Fibroblast of pulmonary artery (primary cell): Measurements from ENCODE around the gene BEST1.

ENCODE experiments used
- DNase-seq: peaks from one replicate; pipeline ENCODE4 v3.0.0-alpha.2; 2010; ENCODE audit warnings: low read depth
- H3K4me3 ChIP-seq: replicated peaks from 2 replicates; pipeline ENCODE4 v1.5.1; 2011; ENCODE audit warnings: low read depth, mild to moderate bottlenecking, control low read depth, low read length, moderate library complexity
- CTCF ChIP-seq: IDR thresholded peaks from 2 replicates; pipeline ENCODE4 v1.5.1; 2011; ENCODE audit warnings: mild to moderate bottlenecking, control low read depth, low read length, inconsistent platforms; ENCODE audit errors: missing control alignments

The BEST1 gene

GRCh38 chr11:61911128-61911700 is 38.9 kb upstream of the BEST1 start:
- no peak overlapping the region for H3K4me3 ChIP-seq
- DNase-seq = no peak
- no peak for TF ChIP-seq CTCF

DNA sequence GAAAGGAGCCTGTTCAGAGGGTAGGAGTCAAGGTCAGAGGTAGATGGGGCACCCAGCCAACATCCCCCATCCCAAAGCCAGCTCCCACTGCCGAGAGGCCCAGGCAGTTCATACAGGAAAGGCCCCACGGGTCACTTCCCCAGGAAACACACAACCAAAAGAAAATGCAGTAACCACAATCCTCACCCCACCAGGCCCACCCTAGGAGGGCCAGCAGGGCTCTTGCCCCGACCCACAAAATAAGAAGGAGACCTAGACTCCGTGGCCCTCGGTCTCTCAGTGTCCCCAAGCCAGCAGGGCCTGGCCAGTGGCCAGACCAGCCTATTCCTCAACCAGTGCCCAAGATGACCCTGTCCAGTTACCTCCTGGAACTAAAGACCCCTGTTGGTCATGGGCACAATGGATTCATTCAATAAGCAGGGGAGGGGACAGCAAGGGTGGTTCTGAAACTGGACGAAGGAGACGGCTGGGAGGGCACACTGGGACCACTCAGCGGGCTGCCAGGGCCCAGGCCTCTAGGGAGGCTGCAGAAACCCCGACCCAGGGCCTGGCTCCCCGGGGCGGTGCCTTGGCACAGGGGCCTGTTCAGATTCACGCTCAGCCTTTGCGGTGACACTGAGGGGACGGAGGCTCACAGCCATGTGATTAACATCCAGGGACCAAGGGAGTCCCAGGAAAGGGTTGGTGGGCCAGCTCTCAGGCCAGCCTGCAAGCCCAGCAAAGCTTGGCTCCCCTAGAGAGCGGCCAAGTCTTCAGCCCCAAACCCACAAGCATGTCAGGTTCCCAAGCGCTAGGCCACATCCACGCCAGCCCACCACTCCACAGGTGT is 38.2 kb upstream of the BEST1 start:
- no peak for TF ChIP-seq CTCF
- no peak for DNase-seq
- H3K4me3 ChIP-seq = no peak overlapping the region

DNA sequence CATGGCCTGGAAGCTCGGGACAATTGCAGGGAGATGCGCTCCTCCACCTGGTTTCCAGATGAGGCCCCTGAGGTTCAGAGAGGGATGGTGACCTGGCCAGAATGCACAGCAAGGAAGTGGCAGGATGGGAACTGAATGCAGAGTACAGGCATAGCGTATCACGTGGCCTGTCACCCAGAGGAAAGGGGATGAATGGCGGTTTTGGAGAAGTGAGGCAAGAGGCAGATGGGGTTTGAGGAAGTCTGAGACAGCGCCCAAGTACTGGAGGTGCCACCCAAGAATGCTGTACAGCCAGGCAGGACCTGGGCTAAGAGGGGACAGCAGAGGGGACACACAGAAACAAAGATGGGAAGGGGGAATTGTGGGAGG is 37.6 kb upstream of the BEST1 start:
- TF ChIP-seq CTCF = no peak
- DNase-seq = no peak
- no peak overlapping the region for H3K4me3 ChIP-seq

DNA sequence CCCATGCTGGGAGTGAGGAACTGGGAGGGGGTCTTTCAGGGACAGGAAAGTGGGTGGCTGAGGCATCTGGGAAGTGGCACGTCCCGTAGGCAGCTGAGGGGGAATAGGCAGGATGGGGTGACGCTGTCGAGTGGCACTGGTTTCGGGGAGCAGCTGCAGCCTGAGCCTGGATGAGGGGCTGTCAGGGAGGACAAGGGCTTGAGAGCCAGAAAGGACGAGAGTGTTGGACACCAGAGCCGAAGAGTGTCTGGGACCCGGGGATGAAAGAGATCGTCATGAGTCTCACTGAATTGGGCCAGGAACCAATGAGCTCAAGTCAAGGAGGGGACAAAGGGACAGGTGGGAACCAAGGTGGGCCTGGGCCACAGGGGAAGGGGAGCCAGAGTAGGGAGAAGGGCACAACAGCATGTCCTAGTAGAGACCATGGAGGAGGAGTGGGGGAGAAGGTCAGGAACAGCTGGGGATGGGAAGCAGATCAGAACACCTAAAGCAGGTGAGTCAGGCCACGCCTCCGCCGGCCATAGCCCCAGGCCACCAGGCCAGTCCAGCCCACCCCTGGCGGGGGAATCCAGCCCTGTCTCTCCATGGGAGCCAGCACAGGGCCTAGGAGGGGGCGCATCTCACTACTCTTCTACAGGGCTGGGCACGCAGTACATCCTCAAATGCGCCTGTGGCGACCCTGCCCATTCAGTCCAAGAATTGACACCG is 37.0 kb upstream of the BEST1 start:
- H3K4me3 ChIP-seq = no peak overlapping the region
- TF ChIP-seq CTCF = no peak
- DNase-seq = no peak

- no peak overlapping the region for H3K4me3 ChIP-seq
- no peak for DNase-seq
- no peak for TF ChIP-seq CTCF
Observed at GRCh38 chr11:61913699-61914395, 36.3 kb upstream of the BEST1 start.

DNA sequence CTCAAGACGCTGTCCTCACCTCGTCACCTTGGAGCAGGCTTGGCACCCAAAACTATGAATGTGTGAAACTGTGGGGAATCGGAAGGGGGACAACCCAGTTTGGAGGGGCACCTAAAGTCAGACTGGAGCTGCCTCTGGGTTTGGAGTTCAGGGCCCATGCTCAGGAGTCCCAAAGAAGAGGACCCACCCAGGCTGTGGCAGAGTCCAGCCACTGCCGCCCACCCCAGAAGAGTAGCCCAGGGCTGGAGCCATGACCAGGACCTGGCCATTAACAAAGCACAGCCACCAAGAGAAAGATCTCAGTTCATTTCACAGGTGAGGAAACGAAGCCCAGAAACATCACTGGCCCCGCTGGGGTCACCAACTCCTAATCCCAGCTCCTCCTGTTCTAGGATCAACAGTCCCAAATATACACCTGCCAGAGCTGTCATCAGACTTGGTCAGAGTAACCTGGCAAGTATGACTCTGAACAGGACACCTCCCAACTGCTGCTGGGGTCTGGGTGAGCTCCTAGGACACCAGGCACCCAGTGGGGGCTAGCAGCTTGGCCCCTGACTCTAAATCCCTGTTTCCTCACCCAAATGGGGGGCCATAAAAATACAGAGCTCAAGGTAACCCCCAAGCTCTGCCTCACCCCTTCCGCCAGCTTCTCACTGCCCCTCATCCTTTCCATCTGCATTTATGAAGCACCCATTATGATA is 35.5 kb upstream of the BEST1 start:
- TF ChIP-seq CTCF = no peak
- no peak for DNase-seq
- H3K4me3 ChIP-seq = no peak overlapping the region
